ENCODE data around the gene PWWP2A. TPM values are rescaled to one million over a fixed set of nuclear protein-coding genes. Genes with fewer than 3 reads are reported as not detected.

The PWWP2A gene
- total RNA-seq, 1 experiment from 2014 or later: 34.4 TPM

- Histone ChIP-seq H3K36me3 (ENCODE audit: control insufficient read depth, insufficient read depth, low read length) (no peaks in the 10 kb centered on the region; the same call in 1 of the 2 replicates), H3K9me3 (no peaks in the 10 kb centered on the region), H3K27me3 (replicated peaks; ENCODE audit: control insufficient read depth, insufficient read depth, low read length) (no peaks in the 10 kb centered on the region), H3K4me3 (ENCODE audit: low read depth, low read length) (no peak overlapping the region), H3K4me1 (no peaks in the 10 kb centered on the region)
- no TSS peak for BruUV-seq (replicated peaks)
- no peak for DNase-seq
- no peak overlapping the region for H3K4me3 Mint-ChIP-seq (ENCODE audit: unreplicated experiment)
- peaks cover 9% of the 10 kb centered on the region for H3K4me1 Mint-ChIP-seq (ENCODE audit: low read depth, unreplicated experiment)
- peaks cover 48% of the 10 kb centered on the region for H3K36me3 Mint-ChIP-seq (ENCODE audit: insufficient read depth, unreplicated experiment)
- H3K27ac Mint-ChIP-seq (ENCODE audit: unreplicated experiment): no peak overlapping the region
- H3K9me3 Mint-ChIP-seq (ENCODE audit: unreplicated experiment): no peaks in the 10 kb centered on the region
- CTCF ChIA-PET: no interaction called here
- H3K27me3 Mint-ChIP-seq (ENCODE audit: insufficient read depth, unreplicated experiment): no peaks in the 10 kb centered on the region
- POLR2A ChIA-PET: no interaction called here
- no peak for TF ChIP-seq CTCF (IDR thresholded peaks at IDR 0.05; ENCODE audit: insufficient read depth in 1 of 2, low read depth in 1 of 2, low read length in 1 of 2, severe bottlenecking in 1 of 2, unreplicated experiment in 1 of 2)
- intact Hi-C loops (cut with micrococcal nuclease; ENCODE audit: unreplicated experiment): no loop called here
Measured at GRCh38 chr5:160047423-160047822, 71.8 kb downstream of the PWWP2A start.

- no peak overlapping the region for H3K4me3 ChIP-seq (ENCODE audit: low read depth, low read length)
- no peaks in the 10 kb centered on the region for H3K9me3 Mint-ChIP-seq (ENCODE audit: unreplicated experiment)
- H3K9me3 ChIP-seq: no peaks in the 10 kb centered on the region
- H3K27me3 ChIP-seq (replicated peaks; ENCODE audit: control insufficient read depth, insufficient read depth, low read length): no peaks in the 10 kb centered on the region
- ChIA-PET POLR2A (no interaction called here), CTCF (no interaction called here)
- H3K4me1 ChIP-seq: peaks cover 1% of the 10 kb centered on the region
- H3K36me3 Mint-ChIP-seq (ENCODE audit: insufficient read depth, unreplicated experiment): peaks cover 26% of the 10 kb centered on the region
- no peak for DNase-seq
- H3K27ac Mint-ChIP-seq (ENCODE audit: unreplicated experiment): no peak overlapping the region
- no TSS peak for BruUV-seq (replicated peaks)
- H3K36me3 ChIP-seq (ENCODE audit: control insufficient read depth, insufficient read depth, low read length): no peaks in the 10 kb centered on the region; the same call in 1 of the 2 replicates
- TF ChIP-seq CTCF (IDR thresholded peaks at IDR 0.05; ENCODE audit: insufficient read depth in 1 of 2, low read depth in 1 of 2, low read length in 1 of 2, severe bottlenecking in 1 of 2, unreplicated experiment in 1 of 2): no peak
- H3K4me1 Mint-ChIP-seq (ENCODE audit: low read depth, unreplicated experiment): peaks cover 9% of the 10 kb centered on the region
- intact Hi-C loops (cut with micrococcal nuclease; ENCODE audit: unreplicated experiment): no loop called here
- H3K4me3 Mint-ChIP-seq (ENCODE audit: unreplicated experiment): no peak overlapping the region
- no peaks in the 10 kb centered on the region for H3K27me3 Mint-ChIP-seq (ENCODE audit: insufficient read depth, unreplicated experiment)
Measured at GRCh38 chr5:160044967-160045366, 74.3 kb downstream of the PWWP2A start.

GRCh38 chr5:160044391-160044804 is 74.9 kb downstream of the PWWP2A start:
- H3K4me3 ChIP-seq (ENCODE audit: low read depth, low read length): no peak overlapping the region
- no peaks in the 10 kb centered on the region for H3K9me3 Mint-ChIP-seq (ENCODE audit: unreplicated experiment)

More at GRCh38 chr5:160044391-160044804, 74.9 kb downstream of the PWWP2A start:
- Mint-ChIP-seq H3K27ac (ENCODE audit: unreplicated experiment) (no peak overlapping the region), H3K27me3 (ENCODE audit: insufficient read depth, unreplicated experiment) (no peaks in the 10 kb centered on the region), H3K4me3 (ENCODE audit: unreplicated experiment) (no peak overlapping the region), H3K36me3 (ENCODE audit: insufficient read depth, unreplicated experiment) (peaks cover 21% of the 10 kb centered on the region), H3K4me1 (ENCODE audit: low read depth, unreplicated experiment) (peaks cover 9% of the 10 kb centered on the region)
- no peak for DNase-seq
- Histone ChIP-seq H3K4me1 (peaks cover 7% of the 10 kb centered on the region), H3K27me3 (replicated peaks; ENCODE audit: control insufficient read depth, insufficient read depth, low read length) (no peaks in the 10 kb centered on the region), H3K36me3 (ENCODE audit: control insufficient read depth, insufficient read depth, low read length) (no peaks in the 10 kb centered on the region; the same call in 1 of the 2 replicates), H3K9me3 (no peaks in the 10 kb centered on the region)
- POLR2A ChIA-PET: no interaction called here
- BruUV-seq (replicated peaks): no TSS peak
- no peak for TF ChIP-seq CTCF (IDR thresholded peaks at IDR 0.05; ENCODE audit: insufficient read depth in 1 of 2, low read depth in 1 of 2, low read length in 1 of 2, severe bottlenecking in 1 of 2, unreplicated experiment in 1 of 2)
- CTCF ChIA-PET: no interaction called here
- intact Hi-C loops (cut with micrococcal nuclease; ENCODE audit: unreplicated experiment): no loop called here

Data from Caco-2 (cell line).